ENCODE results near the gene WDR93.

WDR93 gene

GRCh38 chr15:89690276-89691218 lies at the start of gene WDR93, which contains the start of gene PEX11A:
WDR93 (plus strand) TSS chr15:89690811; CDS start chr15:89701747, 10,936 bp downstream.
PEX11A (minus strand) TSS chr15:89690754; CDS start chr15:89690632, 122 bp downstream.
- DNase-seq: peak; percentile 60

GRCh38 chr15:89641053-89641452 lies 49.6 kb upstream of the WDR93 start:
- no peak for DNase-seq

- peak; percentile 7 for DNase-seq
Measured at GRCh38 chr15:89642106-89642505, 48.5 kb upstream of the WDR93 start.

- no peak for DNase-seq
Measured at GRCh38 chr15:89645680-89646079, 44.9 kb upstream of the WDR93 start.

GRCh38 chr15:89646416-89647141 lies 44.0 kb upstream of the WDR93 start:
- no peak for DNase-seq

DNA sequence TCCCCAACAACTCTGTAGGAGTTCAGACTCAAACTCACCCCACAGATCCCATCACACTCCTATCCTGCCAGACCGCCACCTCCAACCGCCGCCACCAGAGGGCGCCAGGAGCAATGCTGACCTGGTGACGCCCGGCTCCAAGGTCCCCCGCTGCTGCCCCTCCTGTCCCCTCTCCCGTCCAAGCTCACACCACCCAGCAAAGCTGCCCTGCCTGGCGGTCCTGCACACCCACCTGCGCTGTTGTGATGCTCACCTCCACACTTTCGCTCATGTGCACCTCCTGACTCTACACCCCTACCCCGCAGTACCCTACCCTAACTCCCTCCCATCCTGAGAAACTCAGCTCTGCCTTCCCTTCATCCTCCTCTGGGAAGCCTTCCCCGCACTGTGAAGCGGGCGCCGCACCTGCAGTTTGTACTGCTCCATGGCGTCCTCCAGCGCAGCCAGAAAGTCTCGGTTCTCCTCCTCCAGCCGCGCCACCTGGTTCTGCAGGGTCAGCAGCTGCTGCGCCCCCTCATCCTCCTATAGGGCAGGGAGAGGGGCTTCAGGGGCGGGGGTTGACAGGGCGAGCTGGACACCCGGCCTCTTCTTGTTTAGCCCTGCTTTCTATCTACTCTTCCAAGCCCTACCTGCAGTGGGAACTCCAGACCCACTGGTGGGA lies 43.3 kb upstream of the WDR93 start:
- peak; percentile 33 for DNase-seq

DNA sequence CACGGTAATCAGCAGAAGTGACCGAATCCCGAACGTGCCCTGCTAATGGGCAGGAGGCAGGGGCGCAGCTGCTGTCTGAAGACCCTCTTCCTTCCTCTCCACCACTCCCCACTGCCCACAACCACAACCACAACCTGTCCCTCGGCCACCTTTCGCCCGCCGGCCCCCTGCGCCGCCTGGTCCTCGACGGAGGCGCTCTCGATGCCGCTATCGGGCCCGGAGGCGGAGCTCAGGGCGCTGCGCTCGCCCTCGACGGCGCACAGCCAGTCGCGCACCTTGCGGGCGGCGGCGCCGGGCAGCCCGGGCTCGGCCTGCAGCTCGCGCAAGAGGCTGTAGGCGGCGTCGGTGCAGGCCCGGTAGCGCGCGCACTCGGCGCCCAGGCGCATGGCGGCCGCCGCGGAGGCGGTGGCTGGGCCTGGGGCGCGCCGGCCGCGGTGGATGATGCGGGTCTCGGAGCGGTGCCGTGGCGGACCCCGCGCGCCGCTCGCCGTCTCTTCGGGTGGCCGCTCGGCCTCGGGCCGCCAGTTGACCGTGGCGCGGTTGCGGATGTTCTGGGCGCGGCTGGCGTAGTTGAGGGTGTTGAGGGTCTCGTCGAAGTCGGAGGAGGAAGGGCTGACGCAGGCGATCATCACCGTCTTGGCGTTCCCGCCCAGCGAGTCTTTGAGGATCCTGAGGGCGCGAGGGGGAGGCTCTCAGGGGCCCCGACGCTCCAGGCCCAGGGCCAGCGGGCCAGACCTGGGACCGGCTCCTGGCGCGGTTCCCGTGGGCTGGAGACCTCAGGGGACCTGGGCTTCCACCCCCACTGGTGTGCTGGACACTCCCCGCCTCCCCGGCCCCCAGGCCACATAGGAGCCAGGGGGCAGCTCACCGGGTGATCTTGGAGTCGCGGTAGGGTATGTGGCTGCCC lies 42.3 kb upstream of the WDR93 start:
- DNase-seq: no peak

- DNase-seq: no peak
Measured at GRCh38 chr15:89649013-89649625, 41.5 kb upstream of the WDR93 start.

- DNase-seq: no peak
Measured at GRCh38 chr15:89649716-89650115, 40.9 kb upstream of the WDR93 start.

GRCh38 chr15:89652131-89652530 lies 38.5 kb upstream of the WDR93 start:
- no peak for DNase-seq

DNA sequence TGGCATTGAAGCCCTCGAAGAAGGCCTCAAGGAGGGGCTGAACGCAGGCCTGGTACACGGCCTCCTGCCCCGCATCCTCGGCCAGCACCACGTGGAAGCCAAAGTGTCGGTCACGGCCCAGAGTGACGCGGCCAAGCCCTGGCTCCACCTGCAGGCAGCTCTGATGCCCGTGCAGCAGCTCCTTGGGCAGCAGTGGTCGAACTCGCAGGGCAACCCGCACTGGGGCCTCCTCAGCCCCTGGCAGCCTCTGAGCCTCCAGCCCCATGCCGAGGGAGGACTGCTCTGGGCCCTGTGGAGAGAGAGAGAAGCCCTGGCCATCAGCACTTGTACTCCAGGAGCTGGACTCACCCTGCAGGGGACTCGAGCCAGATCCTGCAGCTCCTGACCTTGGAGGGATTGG lies 37.9 kb upstream of the WDR93 start:
- no peak for DNase-seq

DNA sequence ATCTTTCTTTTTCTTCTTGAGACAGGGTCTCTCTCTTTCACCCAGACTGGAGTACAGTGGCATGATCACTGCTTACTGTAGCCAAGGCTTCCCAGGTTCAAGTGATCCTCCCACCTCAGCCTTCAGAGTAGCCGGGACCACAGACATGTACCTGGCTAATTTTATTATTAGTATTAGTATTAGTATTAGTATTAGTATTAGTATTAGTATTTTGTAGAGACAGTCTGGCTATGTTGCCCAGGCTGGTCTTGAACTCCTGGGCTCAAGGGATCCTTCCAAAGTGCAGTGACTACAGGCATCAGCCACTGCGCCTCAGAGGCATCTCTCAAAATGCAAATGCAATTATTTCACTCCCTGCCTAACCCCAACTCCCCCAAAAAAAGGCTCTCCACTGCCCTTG lies 37.0 kb upstream of the WDR93 start:
- no peak for DNase-seq

- DNase-seq: no peak
Measured at GRCh38 chr15:89654301-89654761, 36.3 kb upstream of the WDR93 start.

GRCh38 chr15:89654847-89655805 lies 35.5 kb upstream of the WDR93 start, which contains the start of gene KIF7:
KIF7 (minus strand) TSS chr15:89655467; CDS start chr15:89652930, 2,537 bp downstream.
- DNase-seq: no peak

DNA sequence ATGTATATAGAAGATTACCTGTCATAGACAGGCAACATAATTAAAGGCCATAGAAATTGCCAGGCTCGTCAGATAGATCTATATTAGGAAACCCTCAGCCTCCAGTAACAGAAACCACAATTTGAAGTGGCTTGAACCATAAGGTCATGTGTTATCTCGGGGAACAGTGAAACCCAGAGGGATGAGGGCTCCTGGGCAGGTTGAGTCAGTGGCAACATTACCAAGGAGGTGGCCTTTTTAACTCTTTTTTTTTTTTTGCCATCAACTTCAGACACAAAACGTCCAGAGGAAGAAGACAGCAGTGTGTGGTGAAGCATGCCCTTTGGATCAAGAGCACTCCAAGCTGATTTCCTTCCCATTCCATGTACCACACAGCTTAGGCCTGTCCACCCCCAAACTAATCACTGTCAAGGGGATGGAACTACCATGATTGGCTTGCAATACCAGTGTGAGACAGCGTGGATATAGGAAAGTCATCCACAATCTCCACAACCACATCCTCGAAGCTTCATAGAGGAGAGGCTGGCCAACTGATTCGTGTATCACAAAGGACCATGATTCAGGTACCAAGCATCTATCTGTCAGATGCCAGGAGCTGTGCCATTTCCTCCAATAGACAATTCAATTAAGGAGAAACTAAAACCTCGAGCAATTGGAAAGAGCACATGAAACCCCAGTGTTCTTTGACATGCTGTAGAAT lies 34.3 kb upstream of the WDR93 start:
- no peak for DNase-seq

GRCh38 chr15:89657686-89658200 lies 32.9 kb upstream of the WDR93 start:
- no peak for DNase-seq

DNA sequence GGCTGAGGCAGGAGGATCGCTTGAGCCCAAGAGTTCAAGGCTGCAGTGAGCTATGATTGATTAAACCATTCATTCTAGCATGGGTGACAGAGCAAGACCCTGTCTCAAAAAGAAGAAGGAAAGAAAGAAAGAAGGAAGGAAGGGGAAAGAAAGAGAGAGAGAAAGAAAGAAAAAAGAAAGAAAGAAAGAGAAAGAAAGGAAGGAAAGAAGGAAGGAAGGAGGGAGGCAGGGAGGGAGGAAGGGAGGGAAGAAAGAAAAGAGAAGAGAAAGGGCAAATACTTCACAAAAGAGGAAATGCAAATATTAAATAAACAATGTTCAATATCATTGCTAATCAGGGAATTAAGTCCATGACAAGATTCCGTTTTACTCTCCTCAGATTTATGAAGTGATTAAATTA lies 31.3 kb upstream of the WDR93 start:
- DNase-seq: no peak

GRCh38 chr15:89660556-89660955 lies 30.1 kb upstream of the WDR93 start:
- DNase-seq: no peak

DNA sequence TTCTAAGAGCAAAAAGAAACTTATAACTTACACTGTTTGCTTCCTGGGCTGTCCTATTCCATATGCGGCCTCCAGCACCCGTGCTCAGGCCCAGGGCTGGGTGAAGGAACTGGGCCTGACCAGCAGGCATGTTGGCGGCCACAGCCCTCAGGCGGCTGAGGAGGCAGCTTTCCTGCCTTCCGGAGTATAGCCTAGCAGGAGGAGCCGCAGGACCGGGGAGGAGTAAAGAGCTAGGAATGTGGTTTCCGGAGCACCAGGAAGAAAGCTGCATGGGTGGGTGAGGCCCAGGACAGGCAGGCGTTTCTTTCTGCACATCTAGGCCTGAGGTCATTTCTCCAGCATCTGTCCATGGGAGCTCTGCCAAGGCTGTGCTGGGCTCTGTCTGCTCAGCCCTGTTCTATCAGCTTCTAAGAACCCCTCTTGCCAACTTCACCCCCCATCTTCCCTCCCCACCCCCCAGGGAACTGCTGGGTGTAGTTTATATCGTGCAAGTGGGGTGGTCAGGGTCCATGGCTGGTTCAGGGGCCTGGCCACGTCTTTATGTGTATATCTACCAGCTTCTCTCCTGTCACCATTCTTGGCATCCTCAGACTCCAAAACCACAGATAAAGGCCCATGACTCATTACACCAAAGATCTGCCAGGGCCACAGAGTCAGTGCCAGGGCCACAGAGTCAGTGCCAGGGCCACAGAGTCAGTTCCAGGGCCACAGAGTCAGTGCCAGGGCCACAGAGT lies 27.6 kb upstream of the WDR93 start:
- DNase-seq: no peak
